Kidney tubule cell (primary cell): ENCODE results near the gene KANSL1.
A peak's percentile ranks its signal among the peaks of the same experiment; 100 is the strongest.
"Not testable (repeated sequence)": the region's sequence is repeated elsewhere in the genome, so short reads cannot be mapped to it uniquely, and the experiment has no call there.

Experiments
- DNase-seq: peaks from one replicate; pipeline ENCODE4 v3.0.0-alpha.2; 2018; ENCODE audit warnings: low spot score

Gene KANSL1

GRCh38 chr17:46192189-46192438 lies 1.1 kb downstream of the KANSL1 start:
- peak; percentile 19 for DNase-seq

- peak; percentile 41 for DNase-seq
Observed at GRCh38 chr17:46191322-46192188, 1.7 kb downstream of the KANSL1 start.

- DNase-seq: peak; percentile 68
Observed at GRCh38 chr17:46190763-46191162, 2.5 kb downstream of the KANSL1 start.

GRCh38 chr17:46186827-46187235 lies 6.4 kb downstream of the KANSL1 start:
- DNase-seq: peak; percentile 63

- DNase-seq: no peak
Observed at GRCh38 chr17:46184696-46185095, 8.5 kb downstream of the KANSL1 start.

GRCh38 chr17:46183383-46183782 lies 9.8 kb downstream of the KANSL1 start:
- not testable (repeated sequence) for DNase-seq

GRCh38 chr17:46182961-46183360 lies 10.3 kb downstream of the KANSL1 start:
- DNase-seq: no peak

- no peak for DNase-seq
Observed at GRCh38 chr17:46181940-46182339, 11.3 kb downstream of the KANSL1 start.

GRCh38 chr17:46181316-46181715 lies 11.9 kb downstream of the KANSL1 start:
- not testable (repeated sequence) for DNase-seq

- no peak for DNase-seq
Observed at GRCh38 chr17:46180892-46181274, 12.3 kb downstream of the KANSL1 start.

- not testable (repeated sequence) for DNase-seq
Observed at GRCh38 chr17:46180185-46180891, 12.9 kb downstream of the KANSL1 start.

- DNase-seq: no peak
Observed at GRCh38 chr17:46179375-46179999, 13.7 kb downstream of the KANSL1 start.

- DNase-seq: peak; percentile 49
Observed at GRCh38 chr17:46178550-46179214, 14.5 kb downstream of the KANSL1 start.

- DNase-seq: no peak
Observed at GRCh38 chr17:46176975-46177374, 16.3 kb downstream of the KANSL1 start.

GRCh38 chr17:46175891-46176290 lies 17.3 kb downstream of the KANSL1 start:
- peak; percentile 31 for DNase-seq

- no peak for DNase-seq
Observed at GRCh38 chr17:46173153-46173552, 20.1 kb downstream of the KANSL1 start.

GRCh38 chr17:46171939-46172338 lies 21.3 kb downstream of the KANSL1 start:
- no peak for DNase-seq

- no peak for DNase-seq
Observed at GRCh38 chr17:46170639-46171429, 22.4 kb downstream of the KANSL1 start.

- no peak for DNase-seq
Observed at GRCh38 chr17:46169913-46170638, 23.2 kb downstream of the KANSL1 start.

- no peak for DNase-seq
Observed at GRCh38 chr17:46167826-46168569, 25.2 kb downstream of the KANSL1 start.
